HFF-Myc (cell line): ENCODE results near the gene ATP5PF.

Source experiments
- DNase-seq: peaks from one replicate; pipeline ENCODE4 v3.0.0-alpha.2; 2011; ENCODE audit warnings: low read depth; ENCODE audit errors: extremely low read depth
- H3K4me3 ChIP-seq: replicated peaks from 2 replicates; pipeline ENCODE4 v1.5.1; 2011; ENCODE audit warnings: low read depth, mild to moderate bottlenecking, control low read depth, low read length
- TF ChIP-seq, protein P1 (sequence below): IDR thresholded peaks from 2 replicates; pipeline ENCODE4 v1.5.1; 2012; ENCODE audit warnings: mild to moderate bottlenecking, low read depth, low read length, control low read depth; ENCODE audit errors: missing control alignments

Gene ATP5PF

DNA sequence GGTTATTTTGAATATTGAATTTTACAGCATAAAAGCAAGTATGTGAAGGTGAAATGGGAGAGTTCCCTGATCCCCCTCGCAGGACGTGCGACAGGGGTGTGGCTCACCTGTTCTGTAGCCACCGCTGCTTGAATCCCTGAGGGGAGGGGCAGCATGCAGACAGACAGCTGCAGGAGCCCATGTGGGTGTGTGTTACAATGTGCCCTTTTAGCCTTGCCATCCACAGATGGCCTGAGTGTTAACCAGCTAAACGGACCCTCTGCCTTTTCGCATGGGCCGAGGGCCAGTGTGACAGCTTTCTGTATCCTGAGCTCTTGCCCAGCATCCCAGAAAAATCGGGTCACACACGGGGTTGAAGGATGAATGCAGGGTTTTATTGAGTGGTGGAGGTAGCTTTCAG is 52.3 kb downstream of the ATP5PF start:
- DNase-seq, result no peak
- no peak overlapping the region for H3K4me3 ChIP-seq
- TF ChIP-seq, protein P1, sequence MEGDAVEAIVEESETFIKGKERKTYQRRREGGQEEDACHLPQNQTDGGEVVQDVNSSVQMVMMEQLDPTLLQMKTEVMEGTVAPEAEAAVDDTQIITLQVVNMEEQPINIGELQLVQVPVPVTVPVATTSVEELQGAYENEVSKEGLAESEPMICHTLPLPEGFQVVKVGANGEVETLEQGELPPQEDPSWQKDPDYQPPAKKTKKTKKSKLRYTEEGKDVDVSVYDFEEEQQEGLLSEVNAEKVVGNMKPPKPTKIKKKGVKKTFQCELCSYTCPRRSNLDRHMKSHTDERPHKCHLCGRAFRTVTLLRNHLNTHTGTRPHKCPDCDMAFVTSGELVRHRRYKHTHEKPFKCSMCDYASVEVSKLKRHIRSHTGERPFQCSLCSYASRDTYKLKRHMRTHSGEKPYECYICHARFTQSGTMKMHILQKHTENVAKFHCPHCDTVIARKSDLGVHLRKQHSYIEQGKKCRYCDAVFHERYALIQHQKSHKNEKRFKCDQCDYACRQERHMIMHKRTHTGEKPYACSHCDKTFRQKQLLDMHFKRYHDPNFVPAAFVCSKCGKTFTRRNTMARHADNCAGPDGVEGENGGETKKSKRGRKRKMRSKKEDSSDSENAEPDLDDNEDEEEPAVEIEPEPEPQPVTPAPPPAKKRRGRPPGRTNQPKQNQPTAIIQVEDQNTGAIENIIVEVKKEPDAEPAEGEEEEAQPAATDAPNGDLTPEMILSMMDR, result no peak

DNA sequence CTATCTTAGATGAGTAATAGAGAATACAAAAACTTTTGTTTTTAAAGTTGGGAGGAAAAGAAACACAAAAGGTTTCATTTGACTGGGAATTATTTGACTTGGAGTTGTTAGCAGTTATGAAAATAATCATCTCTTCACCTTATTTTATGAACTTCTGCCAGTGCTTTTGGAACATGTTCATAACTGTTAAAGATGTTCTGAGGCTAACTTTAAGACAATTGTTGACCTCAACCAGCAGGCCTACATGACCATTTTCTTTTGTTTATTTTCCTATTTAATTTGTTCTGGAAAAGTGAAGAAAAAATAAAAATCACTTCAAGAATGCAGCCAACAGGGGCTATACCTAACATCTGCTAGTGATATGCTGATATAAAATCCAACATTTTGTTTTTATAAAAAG is 58.3 kb downstream of the ATP5PF start:
- H3K4me3 ChIP-seq, result no peak overlapping the region
- DNase-seq, result no peak
- TF ChIP-seq, protein P1, result no peak
